ENCODE measurements around the gene PPP2R3A. TPM values are rescaled to one million over a fixed set of nuclear protein-coding genes. Genes with fewer than 3 reads are reported as not detected.

The PPP2R3A gene
- total and polyA plus RNA-seq, 2 of the 13 experiments (the other 11 are each of a cell fraction or from before 2014, with no cell fraction given), result 0.07 to 0.12 TPM

DNA sequence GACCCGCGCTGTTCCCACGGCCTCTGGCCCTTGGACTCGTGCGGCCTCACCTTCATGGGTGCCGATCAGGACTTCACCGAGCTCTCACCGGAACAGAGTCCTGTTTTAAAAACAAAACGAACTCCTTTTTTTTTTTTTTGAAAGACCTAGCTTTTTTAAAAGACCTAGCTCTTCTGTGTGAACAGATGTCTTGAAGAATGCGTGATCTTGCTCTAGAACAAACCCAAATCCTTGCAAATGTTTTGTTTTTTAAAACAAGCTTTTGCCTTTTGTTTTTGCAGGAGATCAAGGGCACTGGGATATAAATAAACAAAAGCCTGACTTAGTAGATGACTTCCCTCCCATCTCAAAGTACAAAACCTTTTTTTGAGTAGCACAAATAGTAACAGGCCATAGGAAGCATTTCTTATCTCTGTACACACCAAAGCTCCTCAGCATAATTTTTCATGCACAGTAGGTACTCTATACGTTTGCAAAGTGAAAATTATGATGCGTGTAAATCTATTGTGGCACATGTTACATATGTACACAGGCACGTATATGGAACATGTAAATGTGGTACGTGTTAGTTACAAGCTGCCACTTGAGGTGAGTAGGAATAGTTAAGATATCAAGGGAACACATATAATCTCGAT is 231.7 kb downstream of the PPP2R3A start:
- ATAC-seq, result no peak; the same call in 2 of the 3 replicates
- intact Hi-C loops (cut with micrococcal nuclease; ENCODE audit: unreplicated experiment), result loop anchor here (10.0 kb wide), 1 partner anchor 558 kb away; the partner anchor contains the start of gene STAG1
- in situ Hi-C loops (cut with HindIII; ENCODE audit: extremely low pct_ligation_motif_present, low pct_unique_long_range_greater_than_20kb), result loop anchor here (5.0 kb wide), 1 partner anchor 50 kb away; no protein-coding TSS in a partner anchor
- peak; percentile 74 for TF ChIP-seq ASH2L (IDR thresholded peaks at IDR 0.05; ENCODE audit: insufficient read length, low read depth, low read length)
- TF ChIP-seq FOXA3 (CRISPR knock-in tag; IDR thresholded peaks at IDR 0.05), result 0 out of 2 replicates have a peak, but pooled peaks have one; percentile 42
- TF ChIP-seq GABPB1 (CRISPR knock-in tag; IDR thresholded peaks at IDR 0.05), result peak; percentile 12; the same call in 1 of the 2 replicates
- TF ChIP-seq, protein P1, sequence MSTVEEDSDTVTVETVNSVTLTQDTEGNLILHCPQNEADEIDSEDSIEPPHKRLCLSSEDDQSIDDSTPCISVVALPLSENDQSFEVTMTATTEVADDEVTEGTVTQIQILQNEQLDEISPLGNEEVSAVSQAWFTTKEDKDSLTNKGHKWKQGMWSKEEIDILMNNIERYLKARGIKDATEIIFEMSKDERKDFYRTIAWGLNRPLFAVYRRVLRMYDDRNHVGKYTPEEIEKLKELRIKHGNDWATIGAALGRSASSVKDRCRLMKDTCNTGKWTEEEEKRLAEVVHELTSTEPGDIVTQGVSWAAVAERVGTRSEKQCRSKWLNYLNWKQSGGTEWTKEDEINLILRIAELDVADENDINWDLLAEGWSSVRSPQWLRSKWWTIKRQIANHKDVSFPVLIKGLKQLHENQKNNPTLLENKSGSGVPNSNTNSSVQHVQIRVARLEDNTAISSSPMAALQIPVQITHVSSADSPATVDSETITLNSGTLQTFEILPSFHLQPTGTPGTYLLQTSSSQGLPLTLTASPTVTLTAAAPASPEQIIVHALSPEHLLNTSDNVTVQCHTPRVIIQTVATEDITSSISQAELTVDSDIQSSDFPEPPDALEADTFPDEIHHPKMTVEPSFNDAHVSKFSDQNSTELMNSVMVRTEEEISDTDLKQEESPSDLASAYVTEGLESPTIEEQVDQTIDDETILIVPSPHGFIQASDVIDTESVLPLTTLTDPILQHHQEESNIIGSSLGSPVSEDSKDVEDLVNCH (CRISPR knock-in tag; IDR thresholded peaks at IDR 0.05), result no peak
- TF ChIP-seq NR2F6 (IDR thresholded peaks at IDR 0.05), result peak; percentile 46; the same call in 1 of the 2 replicates
- TF ChIP-seq NR2F6 (CRISPR knock-in tag; IDR thresholded peaks at IDR 0.05), result peak; percentile 60; the same call in 1 of the 2 replicates
- no peak for TF ChIP-seq FOXA1 (IDR thresholded peaks at IDR 0.05)
- TF ChIP-seq FOXA1 (CRISPR knock-in tag; IDR thresholded peaks at IDR 0.05), result peak; percentile 45; the same call in 1 of the 2 replicates
- TF ChIP-seq, protein P2, sequence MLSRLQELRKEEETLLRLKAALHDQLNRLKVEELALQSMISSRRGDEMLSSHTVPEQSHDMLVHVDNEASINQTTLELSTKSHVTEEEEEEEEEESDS (CRISPR knock-in tag; IDR thresholded peaks at IDR 0.05; ENCODE audit: borderline replicate concordance), result no peak
- 0 out of 2 replicates have a peak, but pooled peaks have one; percentile 55 for TF ChIP-seq CHD4 (IDR thresholded peaks at IDR 0.05; ENCODE audit: borderline replicate concordance, low read length)
- TF ChIP-seq ZFX (CRISPR knock-in tag; IDR thresholded peaks at IDR 0.05; ENCODE audit: low read depth), result peak; percentile 88
- TF ChIP-seq ZNF264 (CRISPR knock-in tag; IDR thresholded peaks at IDR 0.05), result no peak
- 0 out of 2 replicates have a peak, but pooled peaks have one; percentile 7 for TF ChIP-seq ZNF615 (CRISPR knock-in tag; IDR thresholded peaks at IDR 0.05; ENCODE audit: borderline replicate concordance)
- TF ChIP-seq NFIC (IDR thresholded peaks at IDR 0.05; ENCODE audit: low read length), result peak; percentile 35
- 0 out of 2 replicates have a peak, but pooled peaks have one; percentile 12 for TF ChIP-seq ZNF563 (CRISPR knock-in tag; IDR thresholded peaks at IDR 0.05)
- no peak for TF ChIP-seq ZNF570 (CRISPR knock-in tag; IDR thresholded peaks at IDR 0.05; ENCODE audit: borderline replicate concordance)
- TF ChIP-seq, protein P3, sequence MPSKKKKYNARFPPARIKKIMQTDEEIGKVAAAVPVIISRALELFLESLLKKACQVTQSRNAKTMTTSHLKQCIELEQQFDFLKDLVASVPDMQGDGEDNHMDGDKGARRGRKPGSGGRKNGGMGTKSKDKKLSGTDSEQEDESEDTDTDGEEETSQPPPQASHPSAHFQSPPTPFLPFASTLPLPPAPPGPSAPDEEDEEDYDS (CRISPR knock-in tag; IDR thresholded peaks at IDR 0.05), result no peak
- TF ChIP-seq, protein P4, sequence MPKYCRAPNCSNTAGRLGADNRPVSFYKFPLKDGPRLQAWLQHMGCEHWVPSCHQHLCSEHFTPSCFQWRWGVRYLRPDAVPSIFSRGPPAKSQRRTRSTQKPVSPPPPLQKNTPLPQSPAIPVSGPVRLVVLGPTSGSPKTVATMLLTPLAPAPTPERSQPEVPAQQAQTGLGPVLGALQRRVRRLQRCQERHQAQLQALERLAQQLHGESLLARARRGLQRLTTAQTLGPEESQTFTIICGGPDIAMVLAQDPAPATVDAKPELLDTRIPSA (CRISPR knock-in tag; IDR thresholded peaks at IDR 0.05; ENCODE audit: borderline replicate concordance), result 0 out of 2 replicates have a peak, but pooled peaks have one; percentile 2

More for the DNA sequence above, 231.7 kb downstream of the PPP2R3A start:
- ChIA-PET CTCF (ENCODE audit: low intra/inter-chr PET ratio, low total read pairs) (no interaction called here), POLR2A (interaction anchor here (1.0 to 4.9 kb wide), 14 partner anchors 10 to 555 kb away, joined by 3 to 131 read pairs (median 8); partner anchors contain the start of genes PCCB and STAG1)
- Histone ChIP-seq H3K36me3 (replicated peaks in 1 of 2; ENCODE audit: control insufficient read depth in 1 of 2, insufficient read depth in 2 of 2, low read length in 2 of 2) (no peaks in the 10 kb centered on the region), H3K9ac (ENCODE audit: insufficient read depth, low read depth, low read length) (peak overlapping the region; percentile 99), H3K4me3 (replicated peaks in 1 of 3; ENCODE audit: insufficient read depth in 1 of 3, low read depth in 2 of 3, low read length in 3 of 3) (peak overlapping the region; percentile 45 to 93 (median 80)), H3K9me3 (ENCODE audit: low read length) (no peaks in the 10 kb centered on the region), H3K4me2 (ENCODE audit: low read depth, low read length) (peak overlapping the region; percentile 74), H2AFZ (ENCODE audit: low read length) (no peak overlapping the region), H3K4me1 (ENCODE audit: insufficient read depth, low read length) (peaks cover 15% of the 10 kb centered on the region), H3K27me3 (ENCODE audit: control insufficient read depth in 1 of 2, insufficient read depth in 2 of 2, low read length in 2 of 2) (no peaks in the 10 kb centered on the region), H3K27ac (ENCODE audit: extremely low read length, insufficient read depth, low read length) (peak overlapping the region; percentile 92), H4K20me1 (ENCODE audit: insufficient read depth, low read length) (peaks cover 30% of the 10 kb centered on the region), H3K79me2 (ENCODE audit: insufficient read depth, low read length) (peaks cover 42% of the 10 kb centered on the region)
- FAIRE-seq, result peak; percentile 37
- WGBS (ENCODE audit: low lambda C conversion rate), result under 1% methylated on average over 15 of the region's 15 CpGs
- DNase-seq (ENCODE audit: low spot score), result peak; percentile 70
- BruUV-seq (replicated peaks), result TSS peak; percentile 72

All from HepG2 (cell line).